Left hindlimb (tissue), 1 donor: ENCODE data around the gene MYL7.
"Not testable (repeated sequence)": the region's sequence is repeated elsewhere in the genome, so short reads cannot be mapped to it uniquely, and the experiment has no call there.

Source experiments
- DNase-seq: peaks from one replicate; pipeline ENCODE4 v3.0.0-alpha.2; 2018

Gene MYL7, protein sequence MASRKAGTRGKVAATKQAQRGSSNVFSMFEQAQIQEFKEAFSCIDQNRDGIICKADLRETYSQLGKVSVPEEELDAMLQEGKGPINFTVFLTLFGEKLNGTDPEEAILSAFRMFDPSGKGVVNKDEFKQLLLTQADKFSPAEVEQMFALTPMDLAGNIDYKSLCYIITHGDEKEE

DNA sequence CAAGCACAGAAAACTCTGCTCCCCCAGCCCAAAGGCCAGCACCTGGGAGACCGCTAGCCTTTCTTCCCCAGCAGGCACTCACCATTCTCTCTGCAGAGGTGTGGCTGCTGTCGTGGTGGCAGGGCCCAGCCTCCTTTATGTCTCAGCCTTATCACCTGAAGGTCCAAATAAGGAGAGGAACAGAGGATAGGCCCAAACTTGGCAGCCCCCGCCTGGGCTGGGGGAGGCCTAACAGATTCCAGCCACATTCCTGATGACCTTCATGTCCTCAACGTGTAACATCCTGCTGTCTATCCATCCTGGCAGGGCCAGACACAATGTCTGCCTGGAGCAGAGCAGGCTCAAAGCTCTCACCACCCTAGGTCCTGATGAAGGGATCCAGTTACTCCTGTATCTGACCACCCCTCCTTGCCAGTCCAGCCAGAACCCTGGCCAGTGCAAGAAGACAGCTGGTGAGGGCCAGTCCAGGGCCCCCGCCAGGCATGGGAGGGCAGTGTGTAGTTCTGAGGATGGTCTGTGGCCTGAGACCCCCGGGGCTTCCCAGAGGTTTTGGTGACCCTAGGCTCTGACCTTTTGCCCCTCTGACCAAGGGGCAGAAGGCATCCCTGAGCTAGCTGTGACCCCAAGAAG is at the start of gene MYL7:
MYL7 (minus strand) TSS at position 112 of the 630 bp plus-strand sequence; CDS start at position 85, 27 bp downstream.
- peak; percentile 16 for DNase-seq

DNA sequence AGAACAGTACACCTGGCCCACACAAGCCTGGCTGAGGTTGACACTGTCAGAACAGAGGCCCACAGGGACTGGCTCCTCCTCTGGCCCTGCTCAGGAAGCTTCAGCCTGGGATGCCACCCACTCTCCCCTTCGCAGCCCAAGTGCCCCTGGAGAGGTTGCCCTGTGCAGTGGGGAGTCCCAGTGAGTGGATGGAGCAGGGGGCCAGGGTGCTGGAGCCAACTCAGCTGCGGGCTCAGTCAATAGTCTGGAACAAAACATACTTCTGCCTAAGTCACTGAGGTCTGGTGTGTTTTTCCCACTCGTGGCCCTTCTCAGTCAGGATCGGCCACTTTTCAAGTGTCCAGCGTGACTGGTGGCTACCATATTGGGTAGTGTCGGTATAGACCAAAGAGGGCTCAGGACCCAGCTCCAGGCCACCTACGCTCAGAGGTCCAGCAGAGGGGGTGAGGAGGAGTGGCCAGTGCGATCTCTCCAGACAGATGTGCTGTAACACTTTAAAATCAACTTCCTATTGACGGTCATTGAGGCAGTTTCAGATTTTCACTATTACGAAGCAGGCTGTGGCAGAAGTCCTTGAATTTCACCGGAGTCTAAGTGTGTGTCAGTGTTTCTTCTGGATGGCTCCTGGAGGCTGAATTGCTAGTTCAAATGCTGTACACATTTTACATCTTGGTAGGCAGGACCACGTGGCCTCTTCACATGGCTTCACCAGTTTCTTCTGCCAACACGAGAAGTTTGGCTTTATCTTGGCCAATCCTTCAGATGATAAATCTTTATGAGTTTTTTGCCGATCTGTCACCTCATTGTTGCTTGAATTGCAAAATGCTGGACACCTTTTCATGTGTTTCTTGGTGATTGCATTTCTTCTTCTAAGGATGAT is 49.1 kb upstream of the MYL7 start:
- DNase-seq: no peak

DNA sequence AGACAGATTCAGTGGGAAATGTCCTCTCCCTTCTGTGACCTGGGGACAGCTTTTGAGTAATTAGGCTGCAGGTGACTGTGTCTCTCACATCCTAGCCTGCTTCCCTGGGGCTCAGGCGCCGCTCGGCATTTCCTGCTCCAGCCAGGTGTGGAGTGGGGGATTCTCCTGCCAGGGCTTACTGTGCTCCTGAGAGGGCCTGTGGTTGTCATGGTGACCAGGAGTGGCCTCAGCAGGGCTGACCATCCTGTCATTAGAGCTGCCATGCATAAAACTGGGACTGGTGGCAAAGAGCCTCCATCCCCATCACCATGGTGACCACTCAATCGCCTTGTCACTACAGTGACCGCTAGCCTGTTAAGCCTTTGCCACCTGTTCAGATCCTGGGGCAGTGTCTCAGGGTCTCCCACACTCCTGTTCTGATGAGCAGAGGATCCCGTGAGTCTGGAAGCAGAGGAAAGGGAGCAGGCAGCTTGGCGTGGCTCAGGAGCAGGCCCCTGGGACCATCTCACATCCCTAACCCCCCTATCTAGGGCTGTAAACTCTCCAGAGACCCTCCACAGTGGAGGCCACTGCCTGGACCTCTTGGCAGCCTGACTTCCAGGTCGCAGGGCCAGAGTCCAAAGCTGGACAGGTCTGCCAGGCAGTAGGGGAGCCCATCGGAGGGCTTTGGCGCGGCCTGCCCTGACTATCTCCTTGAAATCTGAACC is 48.3 kb upstream of the MYL7 start, which contains the start of gene GCK:
GCK (minus strand) TSS at position 154 of the 707 bp plus-strand sequence. CDS start 486 bp downstream, outside the sequence.
- no peak for DNase-seq

DNA sequence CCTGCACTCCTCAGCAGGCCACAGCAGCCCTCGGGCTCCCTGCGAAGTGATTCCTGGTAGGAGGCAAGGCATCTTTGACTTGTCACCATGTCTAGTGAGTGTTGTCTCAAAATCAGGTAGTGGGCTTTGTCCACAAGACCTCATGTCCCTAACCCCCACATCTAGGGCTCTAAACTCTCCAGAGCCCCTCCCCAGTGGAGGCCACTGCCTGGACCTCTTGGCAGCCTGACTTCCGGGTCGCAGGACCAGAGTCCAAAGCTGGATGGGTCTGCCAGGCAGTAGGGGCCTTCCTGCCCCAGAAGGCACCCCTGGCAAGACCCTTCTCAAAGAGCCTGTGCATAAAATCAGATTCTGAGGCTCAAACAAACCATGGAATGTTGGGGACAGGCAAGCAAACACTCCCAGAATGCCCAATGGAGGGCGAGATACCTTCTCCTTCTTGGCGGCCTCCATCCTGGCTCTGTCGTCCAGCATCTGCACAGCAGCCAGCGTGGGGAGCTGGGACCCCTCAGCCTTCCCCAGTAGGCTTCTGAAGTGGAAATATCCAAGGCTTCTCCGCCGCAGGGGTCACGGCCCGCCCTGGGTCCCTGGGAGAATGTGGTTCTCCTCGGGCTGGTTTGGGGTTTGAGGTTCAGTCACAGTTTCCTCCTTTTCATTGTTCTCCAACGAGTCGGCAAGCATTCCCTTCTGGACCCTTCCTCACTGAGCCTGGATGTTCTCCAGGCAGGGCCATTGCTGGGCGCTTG is 47.5 kb upstream of the MYL7 start:
- DNase-seq: no peak

DNA sequence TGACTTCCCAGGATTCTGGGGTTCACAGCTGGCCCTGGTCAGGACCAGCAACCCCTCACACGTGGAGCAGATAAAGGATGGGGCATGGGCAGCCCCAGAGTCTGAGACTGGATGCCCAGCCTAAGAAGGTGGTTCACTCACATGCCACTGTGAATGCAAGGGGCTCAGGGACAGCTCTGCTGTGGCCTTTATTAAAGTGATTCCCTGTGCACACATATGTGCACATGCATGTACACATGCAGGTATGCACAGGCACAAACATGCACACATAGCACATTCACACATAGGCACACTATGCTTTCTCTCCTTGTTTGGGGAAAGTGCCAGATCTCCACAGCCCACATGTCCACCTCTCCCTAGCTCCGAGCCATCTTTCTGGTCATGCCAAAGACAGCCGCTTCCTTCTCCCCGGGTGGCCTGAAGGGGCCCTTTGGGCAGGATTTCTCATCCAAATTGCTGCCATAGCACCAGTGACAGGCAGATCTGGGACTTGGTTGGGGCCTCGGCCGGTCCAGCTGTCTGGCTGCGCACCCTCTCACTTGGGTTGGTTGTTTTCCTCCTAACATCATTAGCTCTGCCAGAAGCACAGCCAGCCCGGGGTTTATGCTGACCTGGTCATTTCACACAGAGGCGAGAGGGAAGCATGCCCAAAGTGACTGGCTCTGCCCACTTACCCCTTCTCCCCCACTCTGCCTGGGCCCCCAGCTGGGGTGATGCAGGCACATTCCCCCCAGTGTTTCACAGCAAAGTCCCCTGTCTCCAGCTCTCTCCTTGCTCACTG is 46.7 kb upstream of the MYL7 start:
- DNase-seq: no peak

DNA sequence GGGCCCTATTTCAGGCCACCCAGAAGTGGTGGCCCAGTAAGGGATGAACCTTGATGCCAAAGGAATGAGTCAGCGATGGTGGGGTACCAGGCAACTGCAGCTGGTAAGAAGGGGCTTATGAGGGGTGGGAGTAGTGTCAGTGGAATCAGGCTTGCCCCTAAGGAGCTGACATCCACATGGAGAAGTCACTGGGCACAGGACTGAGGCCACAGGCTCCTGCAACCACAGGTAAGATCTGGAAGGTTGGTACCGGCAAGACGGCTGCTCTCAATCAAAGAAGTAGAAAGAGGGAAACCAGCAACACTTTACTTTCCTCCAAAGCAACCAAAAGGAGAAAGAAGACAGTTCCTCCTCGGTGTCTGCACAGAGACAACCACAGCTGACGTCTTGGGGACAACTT is 45.6 kb upstream of the MYL7 start:
- DNase-seq: no peak

DNA sequence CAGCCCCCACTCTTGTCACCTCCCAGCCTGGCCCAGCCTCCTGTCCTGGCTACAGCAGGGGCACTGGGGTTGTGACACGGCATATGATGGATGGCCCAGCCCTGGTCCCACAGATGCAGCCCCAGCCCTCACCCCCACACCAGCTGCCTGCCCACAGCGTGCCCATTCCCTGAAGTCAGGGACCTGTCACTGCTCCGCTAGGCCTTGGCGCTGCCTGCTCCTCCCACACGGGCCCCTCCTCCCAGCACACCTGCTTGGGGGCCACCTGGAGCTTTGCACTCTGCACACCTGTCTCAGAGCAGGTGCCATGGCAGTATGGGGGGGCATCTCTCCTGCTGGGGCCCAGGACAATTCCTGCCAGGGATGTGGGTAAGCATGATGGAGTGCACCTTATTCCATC is 44.6 kb upstream of the MYL7 start:
- no peak for DNase-seq

DNA sequence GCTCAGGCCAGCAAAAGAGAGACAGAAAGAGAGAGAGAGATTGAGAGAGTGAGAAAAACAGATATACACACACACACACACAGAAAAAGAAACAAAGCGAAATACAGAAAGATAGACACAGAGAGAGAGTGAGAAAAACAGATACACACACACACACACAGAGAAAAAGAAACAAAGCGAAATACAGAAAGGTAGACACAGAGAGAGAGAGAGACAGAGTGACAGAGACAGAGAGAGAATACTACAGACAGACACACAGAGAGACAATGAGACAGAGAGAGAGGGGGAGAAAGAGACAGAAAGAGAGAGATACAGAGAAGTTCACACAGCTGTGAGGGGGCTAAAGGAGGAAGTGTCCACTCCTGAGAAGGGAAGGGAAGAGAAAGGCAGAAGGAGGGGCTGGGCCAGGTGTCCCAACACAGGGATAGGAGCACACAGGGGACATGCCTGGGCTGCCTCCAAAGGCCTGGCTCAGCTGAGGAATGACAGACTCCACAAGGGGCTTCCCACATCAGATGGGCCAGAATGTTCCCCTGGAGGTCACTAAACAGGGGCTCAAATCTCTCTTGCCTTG is 43.8 kb upstream of the MYL7 start:
- DNase-seq: no peak

DNA sequence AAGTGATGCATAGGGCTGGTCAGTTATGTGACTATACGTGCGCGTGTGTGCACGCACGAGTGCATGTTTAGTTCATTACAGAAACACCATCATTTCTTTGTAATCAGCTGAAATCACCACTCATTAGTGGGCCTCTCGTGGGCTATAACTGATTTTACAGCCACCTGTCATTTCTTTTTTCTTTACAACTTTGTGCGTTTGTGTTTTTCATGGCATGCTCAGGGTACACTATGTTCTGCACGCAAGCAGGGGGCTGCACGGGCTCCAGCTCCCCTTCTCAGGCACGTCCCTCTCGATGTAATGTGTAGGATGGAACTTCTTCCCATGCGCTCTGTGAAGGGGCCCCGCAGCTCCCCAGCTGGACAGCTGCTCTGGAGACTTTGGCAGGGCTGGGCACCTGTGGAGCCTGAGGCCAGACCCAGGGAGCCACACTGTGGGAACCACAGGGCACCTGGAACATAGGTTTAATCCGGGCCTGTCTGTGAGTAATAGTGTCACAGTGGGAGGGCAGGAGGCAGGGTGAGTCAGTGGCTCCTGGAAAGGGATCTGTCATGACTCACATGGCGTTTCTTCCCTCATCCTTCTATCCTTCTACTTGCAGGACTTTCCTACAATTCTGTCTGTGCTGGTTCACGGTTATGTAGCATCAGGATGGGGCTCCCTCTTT is 43.2 kb upstream of the MYL7 start:
- peak; percentile 49 for DNase-seq

DNA sequence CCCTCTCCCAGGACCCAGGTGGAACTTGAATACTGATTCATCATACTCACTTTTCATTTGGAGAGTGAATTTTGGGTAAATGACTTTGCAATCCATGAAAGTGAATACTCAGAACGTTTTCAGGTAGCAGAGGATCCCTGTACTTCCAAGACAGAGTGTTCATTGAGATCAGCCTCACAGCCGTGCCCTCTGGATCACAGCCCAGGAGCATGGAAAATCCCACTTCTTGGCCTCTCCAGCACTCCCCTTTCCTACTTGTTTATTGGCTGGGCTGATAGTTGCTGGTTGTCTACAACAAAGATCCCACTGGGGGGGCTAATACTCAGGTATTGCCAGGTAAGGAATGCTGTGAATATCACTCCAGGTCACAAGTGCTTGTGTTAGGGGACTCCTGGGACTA is 42.3 kb upstream of the MYL7 start:
- DNase-seq: peak; percentile 61

DNA sequence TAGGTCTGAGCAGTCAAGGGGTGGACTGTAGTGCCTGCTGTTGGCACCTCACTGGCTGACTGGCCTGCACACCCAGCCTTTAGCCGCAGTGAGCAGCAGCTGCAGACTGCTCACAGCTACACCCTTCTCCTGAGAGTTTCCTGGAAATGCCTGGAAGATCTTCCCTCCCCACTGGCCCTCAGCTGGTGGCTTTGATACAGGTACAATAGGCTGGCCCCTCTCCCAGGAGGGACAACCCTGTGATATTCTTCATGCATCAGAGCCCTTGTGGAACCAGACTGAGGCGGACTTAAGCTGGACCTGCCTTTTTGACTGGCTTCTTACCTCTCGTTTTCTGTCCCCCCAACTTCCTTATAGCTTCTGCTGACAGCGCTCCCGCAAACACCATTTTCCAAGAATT is 41.7 kb upstream of the MYL7 start:
- no peak for DNase-seq

DNA sequence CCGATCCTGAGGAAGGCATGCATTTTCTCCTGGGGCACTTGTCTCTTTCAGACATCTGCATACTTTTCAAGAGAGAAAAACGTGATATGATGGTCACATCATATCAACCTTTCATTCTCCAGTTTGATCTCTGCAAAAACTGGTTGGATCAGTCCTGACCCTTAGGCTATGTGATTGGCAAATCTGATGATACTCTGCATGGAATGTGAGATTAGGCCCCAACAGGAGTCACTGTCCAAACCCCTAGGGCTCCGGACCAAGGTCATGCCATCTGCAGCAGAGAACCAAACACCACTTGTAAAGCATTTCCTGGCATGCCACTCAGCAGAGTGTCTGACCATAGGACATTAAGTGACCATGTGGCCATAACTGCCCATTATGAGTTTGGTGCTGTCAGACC is 39.5 kb upstream of the MYL7 start:
- DNase-seq: no peak

DNA sequence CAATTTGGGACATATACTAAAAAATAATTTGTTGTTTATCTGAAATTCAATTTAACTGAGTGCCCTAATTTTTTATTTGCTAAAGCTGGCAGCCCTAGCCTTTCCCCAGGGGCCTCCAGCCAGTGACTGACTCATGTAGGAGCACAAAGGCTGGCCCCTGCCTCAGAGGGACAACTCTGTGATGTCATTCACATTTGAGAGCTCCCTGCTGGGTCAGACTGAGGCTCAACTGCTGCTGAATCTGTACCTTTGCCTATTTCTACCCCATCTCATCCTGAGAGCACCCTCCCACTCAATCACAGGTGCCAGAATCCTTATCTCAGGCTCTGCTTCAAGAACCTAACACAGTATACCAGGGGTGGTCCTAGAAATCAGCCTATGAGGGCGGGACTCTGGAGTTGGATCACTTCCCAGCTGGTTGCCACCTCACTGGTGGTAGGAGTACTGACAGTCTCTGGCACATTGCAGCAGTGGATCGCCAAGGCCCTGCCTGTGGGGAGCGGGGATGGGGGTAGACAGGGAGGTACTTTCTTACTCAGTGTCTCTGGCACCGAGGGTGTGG is 36.5 kb upstream of the MYL7 start:
- DNase-seq: no peak

DNA sequence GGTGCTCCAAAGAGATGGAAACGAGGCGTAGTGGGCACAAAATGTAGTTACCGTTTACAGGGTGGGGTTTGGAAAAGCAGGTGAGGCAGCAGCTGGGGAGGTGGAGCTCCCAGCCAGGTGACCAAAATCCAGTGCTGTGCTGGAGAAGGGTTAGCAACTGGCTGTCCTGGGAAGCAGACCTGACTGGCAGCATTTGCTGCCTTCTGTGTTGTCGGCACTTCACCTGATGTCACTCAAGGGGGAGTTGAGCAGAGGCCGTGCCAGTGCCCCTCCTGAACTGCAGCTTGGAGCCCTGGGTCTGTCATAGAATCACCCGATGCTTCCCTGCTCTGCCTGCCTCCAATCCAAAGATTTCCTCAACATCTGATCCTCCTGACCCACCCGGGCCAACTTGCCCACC is 35.4 kb upstream of the MYL7 start:
- DNase-seq: no peak

DNA sequence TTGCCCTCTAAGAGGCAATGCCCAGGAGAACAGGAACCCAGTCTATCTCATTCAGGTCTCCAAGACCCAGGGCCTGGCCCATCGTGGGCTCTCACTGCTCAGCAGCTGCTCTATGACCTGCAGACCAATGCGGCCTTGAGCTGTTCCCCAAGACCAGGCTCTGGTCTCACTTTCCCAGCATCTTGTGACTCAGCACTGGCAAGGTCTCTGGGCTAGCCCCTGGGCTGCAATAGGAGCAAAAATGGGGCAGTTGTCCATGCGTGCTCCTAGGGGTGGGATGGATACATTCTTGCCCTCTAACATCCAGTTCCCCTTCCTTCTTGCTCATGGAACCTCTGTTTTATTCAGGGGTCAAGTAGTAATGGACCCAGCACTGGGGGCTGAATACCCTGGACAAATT is 34.6 kb upstream of the MYL7 start:
- DNase-seq: no peak

DNA sequence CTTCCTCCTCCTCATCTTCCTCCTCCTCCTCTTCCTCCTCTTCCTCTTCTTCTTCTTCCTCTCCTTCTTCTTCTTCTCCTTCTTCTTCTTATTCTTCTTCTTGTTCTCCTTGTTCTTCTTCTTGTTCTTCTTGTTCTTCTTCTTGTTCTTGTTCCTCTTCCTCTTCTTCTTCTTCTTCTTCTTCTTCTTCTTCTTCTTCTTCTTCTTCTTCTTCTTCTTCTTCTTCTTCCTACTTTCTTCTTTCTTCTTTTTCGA is 33.5 kb upstream of the MYL7 start:
- DNase-seq: not testable (repeated sequence)

DNA sequence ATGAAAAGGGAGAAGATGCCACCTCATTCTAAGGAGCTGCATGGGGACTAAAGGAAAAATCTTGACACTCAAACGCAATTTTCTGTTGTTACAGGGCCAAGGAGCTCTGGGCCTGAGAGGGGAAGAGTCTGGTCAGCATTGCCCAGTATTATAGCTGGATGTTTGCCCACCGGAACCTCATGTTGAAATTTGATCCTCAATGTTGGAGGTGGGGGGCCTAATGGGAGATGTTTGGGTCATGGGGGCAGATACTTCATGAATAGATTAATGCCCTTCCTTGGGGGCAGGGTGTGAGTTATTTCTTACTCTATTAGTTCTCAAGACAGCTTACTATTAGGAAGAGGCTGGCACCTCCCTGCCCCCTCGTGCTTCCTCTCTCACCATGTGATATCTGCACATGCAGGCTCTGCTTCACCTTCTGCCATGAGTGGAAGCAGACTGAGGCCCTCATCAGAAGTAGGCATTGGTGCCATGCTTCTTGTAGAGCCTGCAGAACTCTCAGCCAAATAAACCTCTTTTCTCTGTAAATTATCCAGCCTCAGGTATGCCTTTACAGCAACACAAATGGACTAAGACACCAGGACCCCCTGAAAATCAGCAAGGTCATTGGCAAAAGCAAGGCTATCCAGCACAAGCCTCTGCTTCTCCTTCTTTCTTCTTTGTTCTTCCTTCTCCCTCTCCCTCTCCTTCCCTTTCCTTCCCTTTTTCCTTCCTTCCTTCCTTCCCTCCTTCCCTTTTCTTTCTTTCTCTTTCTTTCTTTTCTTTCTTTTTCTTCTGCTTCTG is 33.0 kb upstream of the MYL7 start:
- no peak for DNase-seq

DNA sequence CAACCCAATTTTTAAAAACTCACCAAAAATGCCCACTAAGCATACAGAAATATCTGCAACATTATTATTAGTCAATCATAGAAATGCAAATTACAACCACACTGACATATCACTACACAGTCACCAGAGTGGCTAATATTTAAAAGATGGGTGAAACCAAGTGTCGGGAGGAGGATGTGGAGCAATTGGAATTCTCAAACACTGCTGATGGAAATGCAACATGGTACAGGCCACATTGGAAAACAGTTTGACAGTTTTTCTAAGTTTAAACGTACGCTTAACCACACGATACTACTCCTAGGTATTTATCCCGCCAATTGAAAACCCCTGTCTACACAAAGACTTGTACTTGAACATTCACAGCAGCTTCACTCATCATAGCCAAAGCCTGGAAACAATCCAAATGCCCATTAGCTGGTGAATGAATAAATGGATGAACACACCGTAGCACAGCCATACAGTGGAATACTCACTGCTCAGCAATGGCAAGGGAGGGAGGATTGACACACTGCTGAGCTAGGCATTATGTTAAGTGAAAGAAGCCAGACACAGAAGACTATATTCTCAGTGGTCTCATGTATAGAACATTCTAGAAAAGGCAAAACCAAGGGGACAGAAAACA is 31.8 kb upstream of the MYL7 start:
- DNase-seq: no peak

DNA sequence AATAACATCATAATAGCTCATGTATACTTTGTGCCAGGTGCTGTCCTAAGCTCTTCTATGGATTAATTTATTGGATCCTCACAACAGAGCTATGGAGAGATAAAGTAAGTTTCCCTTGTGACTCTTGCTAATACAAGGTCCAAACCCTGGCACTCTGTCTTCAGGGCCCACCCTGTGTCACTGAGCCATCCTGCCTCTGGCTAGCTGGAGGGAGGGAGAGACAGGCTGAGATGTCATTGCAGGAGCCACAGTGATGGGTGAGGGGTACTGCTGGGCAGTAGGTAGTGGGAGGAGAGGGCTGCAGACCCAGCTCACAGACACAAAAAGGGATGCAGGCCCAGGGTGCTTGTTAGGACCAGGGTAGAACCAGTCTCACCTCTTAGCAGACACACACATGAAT is 31.2 kb upstream of the MYL7 start:
- DNase-seq: no peak
